ENCODE measurements around the gene MEGF6.

DNA sequence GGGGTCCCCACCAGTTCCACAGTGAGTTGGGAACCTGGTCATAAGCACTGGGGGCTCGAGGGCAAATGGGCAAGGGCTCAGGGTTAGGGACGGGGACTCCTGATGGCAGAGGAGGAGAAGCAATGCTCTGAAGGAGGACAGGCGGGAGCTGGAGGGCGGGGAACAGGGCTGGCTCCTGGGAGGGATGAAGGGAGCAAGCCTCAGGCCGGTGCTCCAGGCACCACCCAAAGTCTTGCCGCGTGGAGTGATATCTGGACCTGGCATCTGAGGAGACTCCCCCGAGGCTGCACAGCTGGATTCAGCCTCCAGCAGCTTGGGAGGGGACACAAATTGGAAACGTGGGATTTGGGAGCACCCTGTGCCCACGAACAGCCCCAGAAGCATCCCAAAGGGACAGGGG, 11.0 kb downstream of the MEGF6 start:
- TF ChIP-seq, protein P1, sequence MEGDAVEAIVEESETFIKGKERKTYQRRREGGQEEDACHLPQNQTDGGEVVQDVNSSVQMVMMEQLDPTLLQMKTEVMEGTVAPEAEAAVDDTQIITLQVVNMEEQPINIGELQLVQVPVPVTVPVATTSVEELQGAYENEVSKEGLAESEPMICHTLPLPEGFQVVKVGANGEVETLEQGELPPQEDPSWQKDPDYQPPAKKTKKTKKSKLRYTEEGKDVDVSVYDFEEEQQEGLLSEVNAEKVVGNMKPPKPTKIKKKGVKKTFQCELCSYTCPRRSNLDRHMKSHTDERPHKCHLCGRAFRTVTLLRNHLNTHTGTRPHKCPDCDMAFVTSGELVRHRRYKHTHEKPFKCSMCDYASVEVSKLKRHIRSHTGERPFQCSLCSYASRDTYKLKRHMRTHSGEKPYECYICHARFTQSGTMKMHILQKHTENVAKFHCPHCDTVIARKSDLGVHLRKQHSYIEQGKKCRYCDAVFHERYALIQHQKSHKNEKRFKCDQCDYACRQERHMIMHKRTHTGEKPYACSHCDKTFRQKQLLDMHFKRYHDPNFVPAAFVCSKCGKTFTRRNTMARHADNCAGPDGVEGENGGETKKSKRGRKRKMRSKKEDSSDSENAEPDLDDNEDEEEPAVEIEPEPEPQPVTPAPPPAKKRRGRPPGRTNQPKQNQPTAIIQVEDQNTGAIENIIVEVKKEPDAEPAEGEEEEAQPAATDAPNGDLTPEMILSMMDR (IDR thresholded peaks at IDR 0.05; ENCODE audit: low read depth, low read length, poor library complexity, severe bottlenecking): no peak
- no peak for TF ChIP-seq EZH2phosphoT487 (IDR thresholded peaks at IDR 0.05; ENCODE audit: borderline replicate concordance, low read length)
